GM12878 (cell line): Measurements from ENCODE around the gene KLHL2. TPM values are rescaled to one million over a fixed set of nuclear protein-coding genes. Genes with fewer than 3 reads are reported as not detected.

ENCODE experiments used
- ATAC-seq: fragments of 200-7000 bp; cut with Tn5 transposase; 3 replicates; pipeline ENCODE4 v1.9.1; 2020; ENCODE audit warnings: mild to moderate bottlenecking, moderate library complexity
- BruUV-seq: library from RNA; stranded (reverse); fragments of 400-500 nt; replicated peaks from 2 replicates; lab custom pipeline; 2021; lab: Mats Ljungman, UMichigan
- CTCF ChIA-PET: fragments of 300-600 bp; sonication (Branson Sonifier 250); formaldehyde crosslinking; extraction: SDS; loops from one replicate; lab custom pipeline; 2021; ENCODE audit warnings: inconsistent platforms; lab: Yijun Ruan, JAX
- POLR2A ChIA-PET: fragments of 350-600 bp; formaldehyde crosslinking; extraction: SDS; loops from one replicate; lab custom pipeline; 2021; ENCODE audit warnings: inconsistent platforms; lab: Charles Lee
- RAD21 ChIA-PET: fragments of 300-600 bp; sonication (Branson Sonifier 250); formaldehyde crosslinking; loops from one replicate; lab custom pipeline; 2023; ENCODE audit warnings: antibody characterized with exemption; ENCODE audit not compliant: unreplicated experiment; lab: Charles Lee
- SMC1A ChIA-PET: fragments of 300-600 bp; sonication (Branson Sonifier 250); formaldehyde crosslinking; loops from one replicate; lab custom pipeline; 2023; ENCODE audit not compliant: unreplicated experiment, uncharacterized antibody; lab: Charles Lee
- DNase-seq: peaks from one replicate; pipeline ENCODE4 v3.0.0-alpha.2; 2011; ENCODE audit warnings: low read depth, low spot score
- FAIRE-seq: peaks from 3 replicates; lab custom pipeline; 2011; peaks lifted over from hg19 to GRCh38; lab: Jason Lieb, UNC
- H2AFZ ChIP-seq: 2 replicates; pipeline ENCODE4 v1.6.0; 2011; ENCODE audit warnings: low read depth, low read length, control low read depth; ENCODE audit not compliant: control insufficient read depth
- H3K27ac ChIP-seq: 2 replicates; pipeline ENCODE4 v1.5.1; 2011; ENCODE audit warnings: control low read depth; ENCODE audit not compliant: control insufficient read depth, insufficient read depth
- H3K27me3 ChIP-seq, 2 experiments: replicated peaks in 1 of 2; 2 replicates each; pipeline versions ENCODE4 v1.6.0 to v1.6.1; 2011; ENCODE audit warnings: low read length in 1 of 2; ENCODE audit not compliant: control insufficient read depth in 2 of 2, insufficient read depth in 2 of 2
- H3K36me3 ChIP-seq, 2 experiments: 2 replicates each; pipeline ENCODE4 v1.5.1; 2011; ENCODE audit warnings: low read length in 1 of 2; ENCODE audit not compliant: control insufficient read depth in 2 of 2, insufficient read depth in 2 of 2
- H3K4me1 ChIP-seq: 2 replicates; pipeline ENCODE4 v1.6.1; 2011; ENCODE audit warnings: mild to moderate bottlenecking, low read length, moderate library complexity, mixed read lengths; ENCODE audit not compliant: control insufficient read depth, insufficient read depth
- H3K4me2 ChIP-seq: 2 replicates; pipeline ENCODE4 v1.6.0; 2011; ENCODE audit warnings: control low read depth; ENCODE audit not compliant: control insufficient read depth, insufficient read depth
- H3K4me3 ChIP-seq: fragments of 200-600 bp; sonication (generic); 2 replicates; pipeline ENCODE4 v1.5.1; 2016
- H3K79me2 ChIP-seq: 2 replicates; pipeline ENCODE4 v1.6.0; 2011; ENCODE audit warnings: low read length; ENCODE audit not compliant: control insufficient read depth, insufficient read depth
- H3K9ac ChIP-seq: 2 replicates; pipeline ENCODE4 v1.8.0; 2011; ENCODE audit warnings: low read length, control low read depth, mixed read lengths; ENCODE audit not compliant: control insufficient read depth, insufficient read depth
- H3K9me3 ChIP-seq: replicated peaks from 3 replicates; pipeline ENCODE4 v1.5.1; 2011; ENCODE audit warnings: mild to moderate bottlenecking, low read length; ENCODE audit not compliant: control insufficient read depth, insufficient read depth
- H4K20me1 ChIP-seq: 2 replicates; pipeline ENCODE4 v1.6.0; 2011; ENCODE audit not compliant: control insufficient read depth, insufficient read depth
- ATF7 ChIP-seq: fragments of 450-650 bp; IDR thresholded peaks from 2 replicates; pipeline ENCODE4 v1.6.1; 2016; ENCODE audit warnings: low read depth, mild to moderate bottlenecking
- CEBPZ ChIP-seq: fragments of 150-350 bp; IDR thresholded peaks from 2 replicates; pipeline ENCODE4 v1.6.1; 2016; ENCODE audit warnings: low read depth, low read length
- E2F4 ChIP-seq: IDR thresholded peaks from 2 replicates; pipeline ENCODE4 v1.6.1; 2012; ENCODE audit warnings: low read depth, low read length, improper control_type of control experiment
- EED ChIP-seq: sonication (generic); IDR thresholded peaks from 2 replicates; pipeline ENCODE4 v1.6.1; 2016; ENCODE audit warnings: antibody characterized with exemption, low read depth
- EP300 ChIP-seq, 2 experiments: fragments of 150-350 bp in 1 of 2; IDR thresholded peaks; 2 replicates each; pipeline ENCODE4 v1.6.1; 2011 to 2012; ENCODE audit warnings: low read depth in 2 of 2, low read length in 2 of 2, borderline replicate concordance in 1 of 2, improper control_type of control experiment in 1 of 2, inconsistent platforms in 1 of 2; ENCODE audit not compliant: control insufficient read depth in 1 of 2
- FOS ChIP-seq: IDR thresholded peaks from 3 replicates; pipeline ENCODE4 v1.6.1; 2011; ENCODE audit warnings: borderline replicate concordance; ENCODE audit not compliant: insufficient read length; ENCODE audit errors: extremely low read depth
- IRF4 ChIP-seq: IDR thresholded peaks from 2 replicates; pipeline ENCODE4 v1.6.1; 2011; ENCODE audit warnings: low read depth, low read length
- MEF2B ChIP-seq: fragments of 450-650 bp; IDR thresholded peaks from 2 replicates; pipeline ENCODE4 v1.6.1; 2018; ENCODE audit warnings: mild to moderate bottlenecking, moderate library complexity; ENCODE audit not compliant: partially characterized antibody, poor library complexity, severe bottlenecking
- NBN ChIP-seq: fragments of 450-650 bp; IDR thresholded peaks from 2 replicates; pipeline ENCODE4 v1.6.1; 2016
- RFX5 ChIP-seq: IDR thresholded peaks from 2 replicates; pipeline ENCODE4 v1.6.1; 2011; ENCODE audit warnings: low read depth, low read length, improper control_type of control experiment
- SMAD1 ChIP-seq: fragments of 450-650 bp; IDR thresholded peaks from 2 replicates; pipeline ENCODE4 v1.6.1; 2018; ENCODE audit warnings: mild to moderate bottlenecking, low read depth; ENCODE audit not compliant: partially characterized antibody
- SRF ChIP-seq, 2 experiments: IDR thresholded peaks; 2 replicates each; pipeline ENCODE4 v1.6.1; 2011; ENCODE audit warnings: low read depth in 2 of 2, low read length in 2 of 2, mild to moderate bottlenecking in 1 of 2, moderate library complexity in 1 of 2
- SUPT20H ChIP-seq: IDR thresholded peaks from 2 replicates; pipeline ENCODE4 v1.6.1; 2011; ENCODE audit warnings: low read depth, mild to moderate bottlenecking, low read length, moderate library complexity, borderline replicate concordance; ENCODE audit not compliant: control insufficient read depth
- ZNF384 ChIP-seq: IDR thresholded peaks from 2 replicates; pipeline ENCODE4 v1.6.1; 2012; ENCODE audit warnings: low read depth, mild to moderate bottlenecking, low read length, improper control_type of control experiment, borderline replicate concordance
- WGBS: methylation state at CpG from one replicate; pipeline ENCODE4 v1.1.6; 2016; ENCODE audit warnings: low lambda C conversion rate; ENCODE audit not compliant: insufficient replicate concordance, insufficient coverage; ENCODE audit errors: missing lambda C conversion rate; 5-methylcytosine and 5-hydroxymethylcytosine counted together
- in situ Hi-C: fragments of 300-500 bp; cut with MboI; formaldehyde crosslinking; loops from 9 replicates; pipeline ENCODE4 v1.14.3; 2018; ENCODE audit warnings: mixed read lengths
- intact Hi-C: fragments of 100-400 bp; cut with micrococcal nuclease; formaldehyde crosslinking; loops from one replicate; pipeline ENCODE4 v1.14.2; 2022; ENCODE audit not compliant: unreplicated experiment
- polyA plus RNA-seq, 11 experiments: library from polyadenylated mRNA; depleted of rRNA in 4 of 11; unstranded in 6 of 11; stranded (reverse) in 5 of 11; fragments of >200 nt; fragmentation: Nextera tagmentation in 4 of 11; fragmentation: Illumina TruSeq in 1 of 11; extraction: Ambion mirVana in 4 of 11; extraction: Trizol in 1 of 11; gene quantifications; 1 replicate in 1 of 11; 2 replicates in 10 of 11; pipeline versions ENCODE4 v1.2.1 to v1.2.3, GENCODE V29; 2011 to 2016; ENCODE audit warnings: inconsistent platforms in 2 of 11, missing spikeins in 2 of 11, low read depth in 1 of 11
- total RNA-seq, 4 experiments: library from RNA; depleted of rRNA in 3 of 4; stranded (reverse); fragments of >200 nt in 3 of 4; fragmentation: Illumina TruSeq in 1 of 4; extraction: Trizol in 1 of 4; gene quantifications; 2 replicates each; pipeline versions ENCODE4 v1.2.1 to v1.2.3, GENCODE V29; 2013 to 2021

Gene KLHL2
- total and polyA plus RNA-seq, 10 of the 15 experiments (the other 5 are each of a cell fraction or from before 2014, with no cell fraction given) = 4.8 to 22.8 (median 12.9) TPM

DNA sequence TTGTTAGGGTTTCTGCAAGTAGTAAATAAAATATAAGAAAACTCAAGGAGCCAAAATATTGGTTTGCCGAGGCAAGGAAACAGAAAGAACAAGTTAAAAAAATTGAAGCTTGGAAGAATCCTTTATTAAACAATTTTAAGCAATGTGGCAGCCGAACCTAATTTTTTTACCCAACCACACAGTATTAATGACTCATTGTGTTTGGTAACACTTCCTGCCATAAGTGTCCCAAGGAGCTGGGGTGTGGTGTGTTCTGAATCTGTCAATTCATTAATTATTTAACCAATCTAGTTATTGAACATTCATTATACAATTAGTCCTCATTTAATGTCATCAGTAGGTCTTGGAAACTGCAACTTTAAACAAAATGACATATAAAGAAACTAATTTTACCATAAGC lies 152.1 kb downstream of the KLHL2 start:
- TF ChIP-seq SUPT20H (no peak), FOS (no peak), IRF4 (no peak), EED (no peak), SRF (IDR thresholded peaks at IDR 0.05; ENCODE audit: low read depth in 2 of 2, low read length in 2 of 2) (no peak), NBN (no peak), E2F4 (no peak), CEBPZ (no peak), RFX5 (no peak), SMAD1 (no peak), EP300 (IDR thresholded peaks at IDR 0.05; ENCODE audit: borderline replicate concordance in 1 of 2, control insufficient read depth in 1 of 2, low read depth in 2 of 2, low read length in 2 of 2) (no peak), ATF7 (no peak), ZNF384 (no peak), MEF2B (no peak)
- H3K27me3 ChIP-seq = peaks cover 2 to 9% of the 10 kb centered on the region in 2 experiments; a peak in 2 of 4 replicates
- no TSS peak for BruUV-seq
- no peaks in the 10 kb centered on the region for H3K79me2 ChIP-seq
- 15% methylated on average over 2 of the region's 2 CpGs for WGBS
- ChIA-PET RAD21 (interaction anchor here (0.8 kb wide), 1 partner anchor 228 kb away, joined by 4 read pairs; no protein-coding TSS in a partner anchor), CTCF (interaction anchor here (0.8 to 2.4 kb wide), 6 partner anchors 9 to 681 kb away, joined by 3 to 11 read pairs (median 4); no protein-coding TSS in a partner anchor), SMC1A (interaction anchor here (0.8 to 1.6 kb wide), 6 partner anchors 17 to 229 kb away, joined by 3 to 5 read pairs (median 3); no protein-coding TSS in a partner anchor), POLR2A (interaction anchor here (1.1 kb wide), 1 partner anchor 246 kb away, joined by 3 read pairs; no protein-coding TSS in a partner anchor)
- DNase-seq (no peak), ATAC-seq (peak; percentile 57), FAIRE-seq (no peak)
- intact Hi-C loops = no loop called here
- no peaks in the 10 kb centered on the region for H3K36me3 ChIP-seq
- H3K4me2 ChIP-seq = no peak overlapping the region
- H3K4me3 ChIP-seq = no peak overlapping the region
- no peaks in the 10 kb centered on the region for H3K4me1 ChIP-seq
- no peaks in the 10 kb centered on the region for H4K20me1 ChIP-seq
- no peaks in the 10 kb centered on the region for H3K9me3 ChIP-seq
- H3K27ac ChIP-seq = no peak overlapping the region
- in situ Hi-C loops = no loop called here
- H2AFZ ChIP-seq = no peak overlapping the region
- H3K9ac ChIP-seq = no peak overlapping the region
